Measurements from ENCODE around the gene PDSS2.
A peak's percentile ranks its signal among the peaks of the same experiment; 100 is the strongest.

PDSS2 gene

GRCh38 chr6:107490566-107491137 is 31.3 kb upstream of the PDSS2 start:
- Histone ChIP-seq H3F3A (ENCODE audit: insufficient read depth) (peaks cover 24% of the 10 kb centered on the region), H4K20me1 (ENCODE audit: low read depth, low read length) (peaks cover 4% of the 10 kb centered on the region; the same call in 1 of the 2 replicates), H3K27me3 (ENCODE audit: low read length) (no peaks in the 10 kb centered on the region), H3K79me2 (ENCODE audit: insufficient read depth, low read length) (peaks cover 54% of the 10 kb centered on the region), H3K36me3 (ENCODE audit: low read length) (0 out of 2 replicates have a peak, but pooled peaks cover 6% of the 10 kb centered on the region), H3K9me2 (replicated peaks; ENCODE audit: insufficient read depth, low read length) (no peaks in the 10 kb centered on the region), H3K9ac (ENCODE audit: low read length) (peak overlapping the region; percentile 90), H3K4me2 (ENCODE audit: low read depth, low read length, poor library complexity, severe bottlenecking) (peak overlapping the region; percentile 75), H3K4me3 (ENCODE audit: insufficient read depth, low read length, poor library complexity, severe bottlenecking) (peak overlapping the region; percentile 96), H3K27ac (ENCODE audit: low read depth, low read length) (peak overlapping the region; percentile 71), H2AFZ (ENCODE audit: low read depth, low read length, severe bottlenecking) (peak overlapping the region; percentile 79), H3K9me3 (ENCODE audit: insufficient read depth, low read length) (no peaks in the 10 kb centered on the region)
- no peak for TF ChIP-seq CTCF (IDR thresholded peaks at IDR 0.05; ENCODE audit: insufficient read depth, low read length, poor library complexity, severe bottlenecking)
- no peak for TF ChIP-seq EZH2phosphoT487 (conservative IDR thresholded peaks at IDR 0.05; ENCODE audit: low read length)

GRCh38 chr6:107489636-107490565 is 30.5 kb upstream of the PDSS2 start, which contains the start of gene SOBP:
Gene SOBP (plus strand): TSS chr6:107490117. CDS start chr6:107490617, 500 bp downstream.
- Histone ChIP-seq H3K79me2 (ENCODE audit: insufficient read depth, low read length) (peaks cover 46% of the 10 kb centered on the region), H3F3A (ENCODE audit: insufficient read depth) (peaks cover 17% of the 10 kb centered on the region), H2AFZ (ENCODE audit: low read depth, low read length, severe bottlenecking) (peak within 1 kb of the TSS; percentile 79), H3K27ac (ENCODE audit: low read depth, low read length) (peak within 1 kb of the TSS; percentile 71), H3K4me2 (ENCODE audit: low read depth, low read length, poor library complexity, severe bottlenecking) (peak within 1 kb of the TSS; percentile 75), H3K9me3 (ENCODE audit: insufficient read depth, low read length) (no peaks in the 10 kb centered on the region), H3K27me3 (ENCODE audit: low read length) (no peaks in the 10 kb centered on the region), H3K4me3 (ENCODE audit: insufficient read depth, low read length, poor library complexity, severe bottlenecking) (peak within 1 kb of the TSS; percentile 96), H3K9me2 (replicated peaks; ENCODE audit: insufficient read depth, low read length) (no peaks in the 10 kb centered on the region), H3K9ac (ENCODE audit: low read length) (peak within 1 kb of the TSS; percentile 90), H4K20me1 (ENCODE audit: low read depth, low read length) (peaks cover 4% of the 10 kb centered on the region; the same call in 1 of the 2 replicates), H3K36me3 (ENCODE audit: low read length) (0 out of 2 replicates have a peak, but pooled peaks cover 6% of the 10 kb centered on the region)
- TF ChIP-seq CTCF (IDR thresholded peaks at IDR 0.05; ENCODE audit: insufficient read depth, low read length, poor library complexity, severe bottlenecking) (peak; percentile 14), EZH2phosphoT487 (conservative IDR thresholded peaks at IDR 0.05; ENCODE audit: low read length) (no peak)

- peaks cover 4% of the 10 kb centered on the region; the same call in 1 of the 2 replicates for H4K20me1 ChIP-seq (ENCODE audit: low read depth, low read length)
- H3K36me3 ChIP-seq (ENCODE audit: low read length), result 0 out of 2 replicates have a peak, but pooled peaks cover 6% of the 10 kb centered on the region
- no peaks in the 10 kb centered on the region for H3K9me2 ChIP-seq (replicated peaks; ENCODE audit: insufficient read depth, low read length)
- peaks cover 10% of the 10 kb centered on the region for H3F3A ChIP-seq (ENCODE audit: insufficient read depth)
- peak overlapping the region; percentile 90 for H3K9ac ChIP-seq (ENCODE audit: low read length)
- peak overlapping the region; percentile 66 for H3K4me2 ChIP-seq (ENCODE audit: low read depth, low read length, poor library complexity, severe bottlenecking)
- H2AFZ ChIP-seq (ENCODE audit: low read depth, low read length, severe bottlenecking), result peak overlapping the region; percentile 37
- no peaks in the 10 kb centered on the region for H3K9me3 ChIP-seq (ENCODE audit: insufficient read depth, low read length)
- H3K27ac ChIP-seq (ENCODE audit: low read depth, low read length), result peak overlapping the region; percentile 42
- H3K27me3 ChIP-seq (ENCODE audit: low read length), result no peaks in the 10 kb centered on the region
- no peak for TF ChIP-seq CTCF (IDR thresholded peaks at IDR 0.05; ENCODE audit: insufficient read depth, low read length, poor library complexity, severe bottlenecking)
- TF ChIP-seq EZH2phosphoT487 (conservative IDR thresholded peaks at IDR 0.05; ENCODE audit: low read length), result no peak
- peak overlapping the region; percentile 96 for H3K4me3 ChIP-seq (ENCODE audit: insufficient read depth, low read length, poor library complexity, severe bottlenecking)
- H3K79me2 ChIP-seq (ENCODE audit: insufficient read depth, low read length), result peaks cover 38% of the 10 kb centered on the region
These were observed 29.7 kb upstream of the PDSS2 start for GRCh38 chr6:107488875-107489635.

All from SU-DHL-6 (cell line).